ENCODE data around the gene KIF18B. TPM values are rescaled to one million over a fixed set of nuclear protein-coding genes. Genes with fewer than 3 reads are reported as not detected.

Gene KIF18B
- total and polyA plus RNA-seq, 2 donors (not counting 3 experiments of a cell fraction or from before 2014, with no cell fraction given), result 24.5 to 50.3 TPM

- Histone ChIP-seq H3K4me1 (ENCODE audit: control insufficient read depth, extremely low read depth, insufficient read depth, low read length) (peaks cover 8% of the 10 kb centered on the region), H3K4me2 (ENCODE audit: insufficient read depth, low read length) (no peak overlapping the region), H3K9ac (replicated peaks; ENCODE audit: extremely low read depth, insufficient read depth, low read length) (no peak overlapping the region), H3K9me1 (replicated peaks; ENCODE audit: control insufficient read depth, extremely low read depth, insufficient read depth, low read length) (no peaks in the 10 kb centered on the region), H3K36me3 (ENCODE audit: control insufficient read depth in 2 of 2, extremely low read depth in 1 of 2, insufficient read depth in 2 of 2, low read length in 2 of 2) (no peaks in the 10 kb centered on the region), H3K79me2 (ENCODE audit: control insufficient read depth, insufficient read depth, low read length) (no peaks in the 10 kb centered on the region), H3K4me3 (replicated peaks in 1 of 3; ENCODE audit: insufficient read depth in 1 of 3, low read depth in 1 of 3, low read length in 3 of 3) (no peak overlapping the region), H3K27me3 (ENCODE audit: control insufficient read depth in 2 of 2, insufficient read depth in 2 of 2, low read length in 2 of 2) (peaks cover 50 to 57% of the 10 kb centered on the region in 2 experiments), H2AFZ (ENCODE audit: low read depth, low read length) (no peak overlapping the region), H3K27ac (ENCODE audit: insufficient read depth, low read depth, low read length) (no peak overlapping the region), H4K20me1 (replicated peaks; ENCODE audit: control insufficient read depth, extremely low read depth, insufficient read depth, low read length) (no peaks in the 10 kb centered on the region), H3K9me3 (replicated peaks; ENCODE audit: control insufficient read depth, insufficient read depth, low read length) (no peaks in the 10 kb centered on the region)
- no peak for FAIRE-seq
- intact Hi-C loops (cut with micrococcal nuclease), result loop anchor here (5.0 kb wide), 1 partner anchor 51 kb away; no protein-coding TSS in a partner anchor
- no peak for TF ChIP-seq POLR2A (IDR thresholded peaks at IDR 0.05; ENCODE audit: low read depth, low read length)
- no peak for TF ChIP-seq GATA2 (IDR thresholded peaks at IDR 0.05; ENCODE audit: insufficient read depth, insufficient read length, low read depth, low read length)
- TF ChIP-seq JUN (IDR thresholded peaks at IDR 0.05; ENCODE audit: borderline replicate concordance, insufficient read depth, insufficient read length, low read depth), result no peak
- no peak for TF ChIP-seq EZH2 (IDR thresholded peaks at IDR 0.05; ENCODE audit: borderline replicate concordance, low read depth, low read length, severe bottlenecking)
- TF ChIP-seq MYC (IDR thresholded peaks at IDR 0.05; ENCODE audit: low read depth, low read length), result no peak
- DNase-seq (ENCODE audit: low read depth, low spot score), result no peak
- dilution Hi-C loops (cut with MboI; ENCODE audit: extremely low pct_ligation_motif_present, low sequenced_read_pairs), result no loop called here
- no TSS peak for BruUV-seq (replicated peaks)
- POLR2A ChIA-PET, result no interaction called here
- CTCF ChIA-PET, result interaction anchor here (0.6 kb wide), 1 partner anchor 8 kb away, joined by 3 read pairs; no protein-coding TSS in a partner anchor
These were observed 18.9 kb upstream of the KIF18B start for GRCh38 chr17:44966348-44967025.

- intact Hi-C loops (cut with micrococcal nuclease), result loop anchor here (5.0 kb wide), 1 partner anchor 52 kb away; no protein-coding TSS in a partner anchor
- DNase-seq (ENCODE audit: low read depth, low spot score) (no peak), FAIRE-seq (no peak)
- Histone ChIP-seq H2AFZ (ENCODE audit: low read depth, low read length) (no peak overlapping the region), H3K79me2 (ENCODE audit: control insufficient read depth, insufficient read depth, low read length) (no peaks in the 10 kb centered on the region), H3K9me3 (replicated peaks; ENCODE audit: control insufficient read depth, insufficient read depth, low read length) (no peaks in the 10 kb centered on the region), H3K4me1 (ENCODE audit: control insufficient read depth, extremely low read depth, insufficient read depth, low read length) (peaks cover 8% of the 10 kb centered on the region), H3K9ac (replicated peaks; ENCODE audit: extremely low read depth, insufficient read depth, low read length) (no peak overlapping the region), H3K36me3 (ENCODE audit: control insufficient read depth in 2 of 2, extremely low read depth in 1 of 2, insufficient read depth in 2 of 2, low read length in 2 of 2) (no peaks in the 10 kb centered on the region), H4K20me1 (replicated peaks; ENCODE audit: control insufficient read depth, extremely low read depth, insufficient read depth, low read length) (no peaks in the 10 kb centered on the region), H3K4me3 (replicated peaks in 1 of 3; ENCODE audit: insufficient read depth in 1 of 3, low read depth in 1 of 3, low read length in 3 of 3) (no peak overlapping the region), H3K27ac (ENCODE audit: insufficient read depth, low read depth, low read length) (no peak overlapping the region), H3K27me3 (ENCODE audit: control insufficient read depth in 2 of 2, insufficient read depth in 2 of 2, low read length in 2 of 2) (peaks cover 42 to 49% of the 10 kb centered on the region in 2 experiments), H3K4me2 (ENCODE audit: insufficient read depth, low read length) (no peak overlapping the region), H3K9me1 (replicated peaks; ENCODE audit: control insufficient read depth, extremely low read depth, insufficient read depth, low read length) (no peaks in the 10 kb centered on the region)
- dilution Hi-C loops (cut with MboI; ENCODE audit: extremely low pct_ligation_motif_present, low sequenced_read_pairs), result no loop called here
- TF ChIP-seq POLR2AphosphoS5 (IDR thresholded peaks at IDR 0.05; ENCODE audit: insufficient read depth, low read depth, low read length), result no peak
- no peak for TF ChIP-seq CTCF (IDR thresholded peaks at IDR 0.05; ENCODE audit: extremely low read depth in 1 of 2, insufficient read depth in 1 of 2, low read depth in 1 of 2, low read length in 2 of 2)
- TF ChIP-seq EZH2 (IDR thresholded peaks at IDR 0.05; ENCODE audit: borderline replicate concordance, low read depth, low read length, severe bottlenecking), result no peak
- no peak for TF ChIP-seq FOS (IDR thresholded peaks at IDR 0.05; ENCODE audit: borderline replicate concordance, insufficient read depth, low read length)
- TF ChIP-seq MAX (IDR thresholded peaks at IDR 0.05; ENCODE audit: insufficient read depth, insufficient read length), result no peak
- TF ChIP-seq JUN (IDR thresholded peaks at IDR 0.05; ENCODE audit: borderline replicate concordance, insufficient read depth, insufficient read length, low read depth), result no peak
- no peak for TF ChIP-seq MYC (IDR thresholded peaks at IDR 0.05; ENCODE audit: low read depth, low read length)
- no peak for TF ChIP-seq GATA2 (IDR thresholded peaks at IDR 0.05; ENCODE audit: insufficient read depth, insufficient read length, low read depth, low read length)
- TF ChIP-seq POLR2A (IDR thresholded peaks at IDR 0.05; ENCODE audit: low read depth, low read length), result no peak
- POLR2A ChIA-PET, result interaction anchor here (0.7 kb wide), 1 partner anchor 175 kb away, joined by 3 read pairs; no protein-coding TSS in a partner anchor
- CTCF ChIA-PET, result interaction anchor here (1.6 kb wide), 1 partner anchor 10 kb away, joined by 5 read pairs; no protein-coding TSS in a partner anchor
- BruUV-seq (replicated peaks), result no TSS peak
These were observed 18.1 kb upstream of the KIF18B start for GRCh38 chr17:44965481-44966234.

Data from endothelial cell of umbilical vein (primary cell).